ENCODE results near the gene CRELD1. TPM values are rescaled to one million over a fixed set of nuclear protein-coding genes. Genes with fewer than 3 reads are reported as not detected.

The CRELD1 gene
- total and polyA plus RNA-seq, 10 of the 15 experiments (the other 5 are each of a cell fraction or from before 2014, with no cell fraction given): 1.3 to 15.9 (median 8.8) TPM

- Histone ChIP-seq H4K20me1 (ENCODE audit: control insufficient read depth, insufficient read depth) (no peaks in the 10 kb centered on the region), H3K9me3 (replicated peaks; ENCODE audit: control insufficient read depth, insufficient read depth, low read length) (no peaks in the 10 kb centered on the region), H3K79me2 (ENCODE audit: control insufficient read depth, insufficient read depth, low read length) (no peaks in the 10 kb centered on the region), H2AFZ (ENCODE audit: control insufficient read depth, low read depth, low read length) (no peak overlapping the region), H3K4me3 (no peak overlapping the region), H3K4me1 (ENCODE audit: control insufficient read depth, insufficient read depth, low read length) (no peaks in the 10 kb centered on the region), H3K27ac (ENCODE audit: control insufficient read depth, insufficient read depth) (no peak overlapping the region), H3K36me3 (ENCODE audit: control insufficient read depth in 2 of 2, insufficient read depth in 2 of 2, low read length in 1 of 2) (peaks cover 2 to 18% of the 10 kb centered on the region in 2 experiments), H3K27me3 (replicated peaks in 1 of 2; ENCODE audit: control insufficient read depth in 2 of 2, insufficient read depth in 2 of 2, low read length in 1 of 2) (no peaks in the 10 kb centered on the region), H3K4me2 (ENCODE audit: control insufficient read depth, insufficient read depth) (no peak overlapping the region), H3K9ac (ENCODE audit: control insufficient read depth, insufficient read depth, low read length) (no peak overlapping the region)
- intact Hi-C loops (cut with micrococcal nuclease; ENCODE audit: unreplicated experiment) (no loop called here), in situ Hi-C loops (cut with MboI) (no loop called here)
- TF ChIP-seq SIX5 (IDR thresholded peaks at IDR 0.05; ENCODE audit: low read depth, low read length, severe bottlenecking) (no peak), USF2 (IDR thresholded peaks at IDR 0.05; ENCODE audit: borderline replicate concordance, low read depth, low read length) (no peak), CEBPB (IDR thresholded peaks at IDR 0.05; ENCODE audit: borderline replicate concordance in 1 of 2, low read depth in 2 of 2, low read length in 2 of 2) (no peak), BRCA1 (IDR thresholded peaks at IDR 0.05; ENCODE audit: low read depth, low read length) (no peak), MEF2A (IDR thresholded peaks at IDR 0.05; ENCODE audit: insufficient read depth, low read depth, low read length) (no peak)
- WGBS (ENCODE audit: insufficient coverage, insufficient replicate concordance, low lambda C conversion rate, missing lambda C conversion rate): 100% methylated on average over 2 of the region's 2 CpGs
- no peak for DNase-seq (ENCODE audit: low read depth, low spot score)
- ChIA-PET CTCF (no interaction called here), SMC1A (ENCODE audit: uncharacterized antibody, unreplicated experiment) (interaction anchor here (0.6 kb wide), 1 partner anchor 635 kb away, joined by 3 read pairs; no protein-coding TSS in a partner anchor), RAD21 (ENCODE audit: unreplicated experiment) (no interaction called here), POLR2A (interaction anchor here (0.7 to 1.5 kb wide), 2 partner anchors 50 to 125 kb away, joined by 3 to 4 read pairs; no protein-coding TSS in a partner anchor)
- no peak for FAIRE-seq
- no peak for ATAC-seq
- BruUV-seq (replicated peaks): no TSS peak
Observed at GRCh38 chr3:9966841-9967240, 33.2 kb downstream of the CRELD1 start.

- Histone ChIP-seq H3K36me3 (ENCODE audit: control insufficient read depth in 2 of 2, insufficient read depth in 2 of 2, low read length in 1 of 2) (peaks cover 2 to 20% of the 10 kb centered on the region in 2 experiments), H2AFZ (ENCODE audit: control insufficient read depth, low read depth, low read length) (no peak overlapping the region), H3K27ac (ENCODE audit: control insufficient read depth, insufficient read depth) (no peak overlapping the region), H3K79me2 (ENCODE audit: control insufficient read depth, insufficient read depth, low read length) (no peaks in the 10 kb centered on the region), H3K4me3 (no peak overlapping the region), H4K20me1 (ENCODE audit: control insufficient read depth, insufficient read depth) (no peaks in the 10 kb centered on the region), H3K9ac (ENCODE audit: control insufficient read depth, insufficient read depth, low read length) (no peak overlapping the region), H3K27me3 (replicated peaks in 1 of 2; ENCODE audit: control insufficient read depth in 2 of 2, insufficient read depth in 2 of 2, low read length in 1 of 2) (no peaks in the 10 kb centered on the region), H3K4me2 (ENCODE audit: control insufficient read depth, insufficient read depth) (no peak overlapping the region), H3K9me3 (replicated peaks; ENCODE audit: control insufficient read depth, insufficient read depth, low read length) (no peaks in the 10 kb centered on the region), H3K4me1 (ENCODE audit: control insufficient read depth, insufficient read depth, low read length) (no peaks in the 10 kb centered on the region)
- no peak for DNase-seq (ENCODE audit: low read depth, low spot score)
- RAD21 ChIA-PET (ENCODE audit: unreplicated experiment): interaction anchor here (0.5 kb wide), 1 partner anchor 16 kb away, joined by 5 read pairs; no protein-coding TSS in a partner anchor
- CTCF ChIA-PET: no interaction called here
- TF ChIP-seq MXI1 (IDR thresholded peaks at IDR 0.05; ENCODE audit: low read depth, low read length): no peak
- TF ChIP-seq SMARCA5 (IDR thresholded peaks at IDR 0.05): no peak
- no peak for TF ChIP-seq NFYA (IDR thresholded peaks at IDR 0.05; ENCODE audit: borderline replicate concordance, low read depth, low read length)
- no peak for TF ChIP-seq BHLHE40 (IDR thresholded peaks at IDR 0.05; ENCODE audit: borderline replicate concordance in 1 of 2, low read depth in 2 of 2, low read length in 1 of 2)
- TF ChIP-seq KAT2A (conservative IDR thresholded peaks at IDR 0.05; ENCODE audit: control insufficient read depth, low read depth, low read length): no peak
- no peak for ATAC-seq
- intact Hi-C loops (cut with micrococcal nuclease; ENCODE audit: unreplicated experiment): no loop called here
- FAIRE-seq: no peak
- POLR2A ChIA-PET: no interaction called here
- BruUV-seq (replicated peaks): no TSS peak
- WGBS (ENCODE audit: insufficient coverage, insufficient replicate concordance, low lambda C conversion rate, missing lambda C conversion rate): 100% methylated on average over 4 of the region's 4 CpGs
- in situ Hi-C loops (cut with MboI): no loop called here
- SMC1A ChIA-PET (ENCODE audit: uncharacterized antibody, unreplicated experiment): no interaction called here
Observed at GRCh38 chr3:9969632-9970019, 36.0 kb downstream of the CRELD1 start.
